Heart right ventricle (tissue), 16 donors: ENCODE results near the gene TEX48. TPM values are rescaled to one million over a fixed set of nuclear protein-coding genes. Genes with fewer than 3 reads are reported as not detected.

Source experiments
- ATAC-seq, 8 donors: fragments of 200-7000 bp; cut with Tn5 transposase; one replicate each; pipeline ENCODE4 v1.9.1; 2020; ENCODE audit warnings: mild to moderate bottlenecking in 8 of 8, moderate library complexity in 8 of 8, moderate number of reproducible peaks in 1 of 8
- DNase-seq, 2 donors: peaks; one replicate each; pipeline ENCODE4 v3.0.0-alpha.2; 2020
- H3K27ac ChIP-seq, 10 donors: fragments of 200-600 bp; sonication (generic) in 2 of 10; one replicate each; pipeline versions ENCODE4 v1.5.0 to v1.8.0; 2020 to 2022; ENCODE audit warnings: mild to moderate bottlenecking in 3 of 10
- H3K27me3 ChIP-seq, 7 donors: fragments of 200-600 bp; one replicate each; pipeline ENCODE4 v1.8.0; 2021 to 2022; ENCODE audit warnings: mild to moderate bottlenecking in 2 of 7
- H3K36me3 ChIP-seq, 9 donors: fragments of 200-600 bp; sonication (generic) in 1 of 9; one replicate each; pipeline versions ENCODE4 v1.5.0 to v1.8.0; 2020 to 2022; ENCODE audit warnings: mild to moderate bottlenecking in 2 of 9
- H3K4me1 ChIP-seq, 9 donors: fragments of 200-600 bp; sonication (generic) in 1 of 9; one replicate each; pipeline versions ENCODE4 v1.5.0 to v1.8.0; 2020 to 2022; ENCODE audit warnings: mild to moderate bottlenecking in 4 of 9
- H3K4me3 ChIP-seq, 10 donors: fragments of 200-600 bp; sonication (generic) in 2 of 10; one replicate each; pipeline versions ENCODE4 v1.5.0 to v1.8.0; 2020 to 2022; ENCODE audit warnings: mild to moderate bottlenecking in 7 of 10, moderate library complexity in 2 of 10
- H3K9me3 ChIP-seq, 11 donors: fragments of 200-600 bp in 10 of 11; sonication (generic) in 2 of 11; one replicate each; pipeline versions ENCODE4 v1.5.0 to v1.8.0; 2013 to 2022; ENCODE audit warnings: mild to moderate bottlenecking in 2 of 11, control low read depth in 1 of 11, moderate library complexity in 1 of 11
- CTCF ChIP-seq, 9 donors: fragments of 200-600 bp; sonication (generic) in 2 of 9; IDR thresholded peaks; one replicate each; pipeline versions ENCODE4 v1.5.0 to v1.8.0; 2021 to 2022; ENCODE audit warnings: antibody characterized with exemption in 9 of 9, mild to moderate bottlenecking in 5 of 9, moderate library complexity in 1 of 9
- WGBS, 2 donors: extraction: QIAGEN DNeasy Blood & Tissue Kit; methylation state at CpG; one replicate each; pipeline ENCODE4 v1.1.7; 2013; ENCODE audit warnings: inconsistent platforms in 1 of 2; 5-methylcytosine and 5-hydroxymethylcytosine counted together
- intact Hi-C, 10 donors: fragments of 100-400 bp; cut with DNase I; formaldehyde crosslinking; loops; one replicate each; pipeline versions ENCODE4 v1.11.1 to v1.14.2; 2022
- polyA plus RNA-seq, 2 donors: library from polyadenylated mRNA; stranded (reverse); fragments of 200-250 nt; gene quantifications; one replicate each; pipeline ENCODE4 v1.2.3, GENCODE V29; 2013
- total RNA-seq, 10 donors: library from RNA; stranded (reverse); fragmentation: NEBNext Ultra II Directional in 3 of 10; extraction: Animal tissue kit (Norgen Biotek cat#: 25700) in 3 of 10; gene quantifications; one replicate each; pipeline versions ENCODE4 v1.2.1 to v1.2.4, GENCODE V29; 2021 to 2023
- donor health status: Arrhythmogenic right ventricular cardiomyopathy.
- donor health status: ischemic (EF 13 %, LVEDD 7.1; RV severe dilation, severe dysfunction).
- donor health status: healthy with polysubstance abuse.
- donor health status: DM: no; HTN: yes; CAD: no.
- donor health status: DM: no; HTN: no; CAD: no.
- donor health status: ischemic (EF 25% LVEDD 6.9; RV normal size, moderate dysfunction).
- donor health status: ischemic (EF 25% LVEDD 5.7; RV mildly dilated, moderate dysfunction).
- donor health status: healthy.
- donor health status: DM: yes; HTN: yes; CAD: no.
- donor health status: Ischemic cardiomyopathy.
- donor health status: ischemic (EF 35%, LVEDD 5.7; RV mildly dilated, moderate dysfunction).
- donor health status: nonischemic (EF 11% LVEDD 7.7; RV severe dilation, severe dysfunction).
- donor health status: DM: yes; HTN: yes; CAD: no.
- donor health status: PGD.
- donor health status: ischemic (EF 29% LVEDD 5.4; RV normal size, mild dysfunction).
- donor health status: nonischemic (EF 23%, LVEDD 6.1; RV moderate dilation, normal function).

TEX48 gene
- total and polyA plus RNA-seq, 12 donors: not detected

GRCh38 chr9:114724744-114725143, 42.8 kb upstream of the TEX48 start:
- H3K4me1 ChIP-seq: no peaks in the 10 kb centered on the region
- DNase-seq: no peak
- H3K27me3 ChIP-seq: peaks cover 0 to 25% (median 16%) of the 10 kb centered on the region in 7 donors
- WGBS, 2 donors: 95% methylated on average over 3 of the region's 3 CpGs
- ATAC-seq: no peak
- intact Hi-C loops: no loop called here
- no peak overlapping the region for H3K27ac ChIP-seq
- no peaks in the 10 kb centered on the region for H3K36me3 ChIP-seq
- H3K9me3 ChIP-seq: peaks cover 0 to 3% (median 0%) of the 10 kb centered on the region in 11 donors
- no peak for TF ChIP-seq CTCF (IDR thresholded peaks at IDR 0.05)
- no peak overlapping the region for H3K4me3 ChIP-seq

- ATAC-seq (no peak), DNase-seq (no peak)
- Histone ChIP-seq H3K4me1 (no peaks in the 10 kb centered on the region), H3K27ac (no peak overlapping the region), H3K4me3 (no peak overlapping the region), H3K9me3 (peaks cover 0 to 3% (median 0%) of the 10 kb centered on the region in 11 donors), H3K27me3 (peaks cover 0 to 33% (median 24%) of the 10 kb centered on the region in 7 donors), H3K36me3 (no peaks in the 10 kb centered on the region)
- no peak for TF ChIP-seq CTCF (IDR thresholded peaks at IDR 0.05)
- intact Hi-C loops: no loop called here
- WGBS, 2 donors: 97 to 98% methylated on average over 1 of the region's 1 CpG
Observed at GRCh38 chr9:114723931-114724330, 41.9 kb upstream of the TEX48 start.

- intact Hi-C loops: no loop called here
- no peak for ATAC-seq
- WGBS, 2 donors: 51 to 52% methylated on average over 7 of the region's 7 CpGs
Observed at GRCh38 chr9:114722937-114723620, 41.1 kb upstream of the TEX48 start.

GRCh38 chr9:114722081-114722621, 40.2 kb upstream of the TEX48 start:
- Histone ChIP-seq H3K27me3 (peaks cover 0 to 39% (median 25%) of the 10 kb centered on the region in 7 donors), H3K9me3 (no peaks in the 10 kb centered on the region), H3K4me1 (no peaks in the 10 kb centered on the region), H3K4me3 (no peak overlapping the region), H3K27ac (no peak overlapping the region), H3K36me3 (no peaks in the 10 kb centered on the region)
- DNase-seq: no peak
- 79 to 85% methylated on average over 7 of the region's 7 CpGs for WGBS, 2 donors
- TF ChIP-seq CTCF (IDR thresholded peaks at IDR 0.05): no peak
- intact Hi-C loops: no loop called here
- ATAC-seq: no peak

More at GRCh38 chr9:114722937-114723620, 41.1 kb upstream of the TEX48 start:
- no peak for TF ChIP-seq CTCF (IDR thresholded peaks at IDR 0.05)
- Histone ChIP-seq H3K4me1 (no peaks in the 10 kb centered on the region), H3K36me3 (no peaks in the 10 kb centered on the region), H3K27me3 (peaks cover 0 to 39% (median 25%) of the 10 kb centered on the region in 7 donors), H3K27ac (no peak overlapping the region), H3K9me3 (no peaks in the 10 kb centered on the region), H3K4me3 (no peak overlapping the region)
- DNase-seq: no peak
